ENCODE data around the gene CORO7. TPM values are rescaled to one million over a fixed set of nuclear protein-coding genes. Genes with fewer than 3 reads are reported as not detected.

Gene CORO7
- total RNA-seq, 1 experiment from 2014 or later: 42.1 TPM

- peaks cover 12% of the 10 kb centered on the region for H3K36me3 ChIP-seq (ENCODE audit: low read depth)
- H3K27me3 ChIP-seq (ENCODE audit: insufficient read depth, low read depth): no peaks in the 10 kb centered on the region
- peaks cover 20% of the 10 kb centered on the region; the same call in 1 of the 2 replicates for H3F3A ChIP-seq (ENCODE audit: insufficient read depth, low read depth)
- POLR2A ChIA-PET (ENCODE audit: unreplicated experiment): interaction anchor here (0.6 kb wide), 1 partner anchor 232 kb away, joined by 3 read pairs; no protein-coding TSS in a partner anchor
- CTCF ChIA-PET: interaction anchor here (0.7 kb wide), 1 partner anchor 500 kb away, joined by 9 read pairs; no protein-coding TSS in a partner anchor
- DNase-seq: no peak
- no peaks in the 10 kb centered on the region for H3K9me3 ChIP-seq (ENCODE audit: insufficient read depth, low read depth)
- H3K79me2 ChIP-seq (ENCODE audit: low read depth): peaks cover 20% of the 10 kb centered on the region
- H3K4me3 ChIP-seq: no peak overlapping the region
- TF ChIP-seq CTCF (conservative IDR thresholded peaks at IDR 0.05): no peak
- no peak for TF ChIP-seq EZH2 (IDR thresholded peaks at IDR 0.05; ENCODE audit: low read depth)
- H3K9me2 ChIP-seq (ENCODE audit: insufficient read depth): no peaks in the 10 kb centered on the region
- no TSS peak for BruUV-seq (replicated peaks)
- no peaks in the 10 kb centered on the region for H3K4me1 ChIP-seq (replicated peaks; ENCODE audit: insufficient read depth)
- intact Hi-C loops (cut with micrococcal nuclease; ENCODE audit: unreplicated experiment): no loop called here
- H2AFZ ChIP-seq: no peak overlapping the region
- H3K27ac ChIP-seq: no peak overlapping the region
- peaks cover 20% of the 10 kb centered on the region for H4K20me1 ChIP-seq (ENCODE audit: insufficient read depth)
- H3K4me2 ChIP-seq: no peak overlapping the region
Measured at GRCh38 chr16:4435337-4436067, 19.1 kb upstream of the CORO7 start.

- no TSS peak for BruUV-seq (replicated peaks)
- no peak overlapping the region for H3K4me3 ChIP-seq
- H3K9me2 ChIP-seq (ENCODE audit: insufficient read depth): no peaks in the 10 kb centered on the region
- H3K36me3 ChIP-seq (ENCODE audit: low read depth): peaks cover 12% of the 10 kb centered on the region
- no peaks in the 10 kb centered on the region for H3K9me3 ChIP-seq (ENCODE audit: insufficient read depth, low read depth)
- intact Hi-C loops (cut with micrococcal nuclease; ENCODE audit: unreplicated experiment): no loop called here
- H3K4me1 ChIP-seq (replicated peaks; ENCODE audit: insufficient read depth): no peaks in the 10 kb centered on the region
- POLR2A ChIA-PET (ENCODE audit: unreplicated experiment): no interaction called here
- no peak overlapping the region for H3K4me2 ChIP-seq
- H4K20me1 ChIP-seq (ENCODE audit: insufficient read depth): peaks cover 29% of the 10 kb centered on the region
- no peak overlapping the region for H2AFZ ChIP-seq
- H3K27ac ChIP-seq: no peak overlapping the region
- H3K79me2 ChIP-seq (ENCODE audit: low read depth): peaks cover 33% of the 10 kb centered on the region
- DNase-seq: no peak
- no peak for TF ChIP-seq EZH2 (IDR thresholded peaks at IDR 0.05; ENCODE audit: low read depth)
- TF ChIP-seq CTCF (conservative IDR thresholded peaks at IDR 0.05): no peak
- CTCF ChIA-PET: no interaction called here
- peaks cover 20% of the 10 kb centered on the region; the same call in 1 of the 2 replicates for H3F3A ChIP-seq (ENCODE audit: insufficient read depth, low read depth)
- no peaks in the 10 kb centered on the region for H3K27me3 ChIP-seq (ENCODE audit: insufficient read depth, low read depth)
Measured at GRCh38 chr16:4433914-4434787, 17.8 kb upstream of the CORO7 start.

GRCh38 chr16:4433228-4433627 is 16.8 kb upstream of the CORO7 start:
- Histone ChIP-seq H3K27me3 (ENCODE audit: insufficient read depth, low read depth) (no peaks in the 10 kb centered on the region), H3K9me2 (ENCODE audit: insufficient read depth) (no peaks in the 10 kb centered on the region), H3F3A (ENCODE audit: insufficient read depth, low read depth) (peaks cover 24% of the 10 kb centered on the region; the same call in 1 of the 2 replicates), H3K4me3 (no peak overlapping the region), H3K9me3 (ENCODE audit: insufficient read depth, low read depth) (no peaks in the 10 kb centered on the region), H3K79me2 (ENCODE audit: low read depth) (peaks cover 41% of the 10 kb centered on the region), H3K36me3 (ENCODE audit: low read depth) (peaks cover 16% of the 10 kb centered on the region), H3K27ac (no peak overlapping the region), H4K20me1 (ENCODE audit: insufficient read depth) (peaks cover 34% of the 10 kb centered on the region), H3K4me1 (replicated peaks; ENCODE audit: insufficient read depth) (no peaks in the 10 kb centered on the region), H2AFZ (no peak overlapping the region), H3K4me2 (no peak overlapping the region)
- ChIA-PET POLR2A (ENCODE audit: unreplicated experiment) (no interaction called here), CTCF (interaction anchor here (0.6 kb wide), 1 partner anchor 14 kb away, joined by 6 read pairs; no protein-coding TSS in a partner anchor)
- intact Hi-C loops (cut with micrococcal nuclease; ENCODE audit: unreplicated experiment): no loop called here
- no TSS peak for BruUV-seq (replicated peaks)
- no peak for DNase-seq
- TF ChIP-seq CTCF (conservative IDR thresholded peaks at IDR 0.05): no peak
- TF ChIP-seq EZH2 (IDR thresholded peaks at IDR 0.05; ENCODE audit: low read depth): no peak

All from PC-9 (cell line).